ENCODE results near the gene RBFOX2.

The RBFOX2 gene

GRCh38 chr22:35862697-35863096 is 165.9 kb downstream of the RBFOX2 start:
- DNase-seq (ENCODE audit: low read depth), result no peak
- no peak for TF ChIP-seq CTCF (conservative IDR thresholded peaks at IDR 0.05; ENCODE audit: control insufficient read depth, insufficient read depth, low read depth, low read length)
- H3K4me3 ChIP-seq (ENCODE audit: control insufficient read depth, low read depth, low read length), result no peak overlapping the region

DNA sequence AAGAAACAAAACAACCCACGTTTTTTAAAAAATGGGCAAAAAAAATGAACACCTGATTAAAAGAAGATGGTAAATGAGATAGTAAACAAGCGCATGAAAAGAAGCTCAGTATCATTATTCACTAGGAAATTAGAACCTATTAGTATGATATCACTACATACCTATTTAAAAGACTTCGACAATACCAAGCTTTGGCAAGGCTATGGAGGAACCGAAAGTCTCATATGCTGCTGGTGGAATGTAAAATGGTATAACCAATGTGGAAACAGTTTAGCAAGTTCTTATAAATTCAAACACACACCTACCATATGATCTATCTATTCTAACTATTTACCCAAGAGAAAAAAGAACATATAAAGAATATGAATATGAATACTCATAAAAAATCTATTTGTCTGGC is 167.2 kb downstream of the RBFOX2 start:
- DNase-seq (ENCODE audit: low read depth), result no peak
- H3K4me3 ChIP-seq (ENCODE audit: control insufficient read depth, low read depth, low read length), result no peak overlapping the region
- no peak for TF ChIP-seq CTCF (conservative IDR thresholded peaks at IDR 0.05; ENCODE audit: control insufficient read depth, insufficient read depth, low read depth, low read length)

DNA sequence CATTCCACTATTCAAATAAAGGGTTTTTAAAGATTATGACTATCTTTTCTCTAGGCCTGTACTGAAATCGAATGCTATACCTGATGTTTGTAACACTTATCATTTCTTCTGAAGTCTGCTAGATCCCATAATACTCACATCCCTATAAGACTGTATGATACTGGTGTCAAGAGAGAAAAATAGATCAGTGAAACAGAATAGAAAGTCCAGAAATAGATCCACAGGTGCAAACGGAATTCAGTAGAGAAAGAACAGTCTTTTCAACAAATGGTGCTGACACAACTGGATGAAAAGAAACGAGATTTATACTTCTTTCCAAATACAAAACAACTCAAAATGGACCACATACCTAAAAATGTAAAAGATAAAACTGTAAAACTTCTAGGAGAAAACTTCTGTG is 167.8 kb downstream of the RBFOX2 start:
- no peak overlapping the region for H3K4me3 ChIP-seq (ENCODE audit: control insufficient read depth, low read depth, low read length)
- no peak for DNase-seq (ENCODE audit: low read depth)
- no peak for TF ChIP-seq CTCF (conservative IDR thresholded peaks at IDR 0.05; ENCODE audit: control insufficient read depth, insufficient read depth, low read depth, low read length)

DNA sequence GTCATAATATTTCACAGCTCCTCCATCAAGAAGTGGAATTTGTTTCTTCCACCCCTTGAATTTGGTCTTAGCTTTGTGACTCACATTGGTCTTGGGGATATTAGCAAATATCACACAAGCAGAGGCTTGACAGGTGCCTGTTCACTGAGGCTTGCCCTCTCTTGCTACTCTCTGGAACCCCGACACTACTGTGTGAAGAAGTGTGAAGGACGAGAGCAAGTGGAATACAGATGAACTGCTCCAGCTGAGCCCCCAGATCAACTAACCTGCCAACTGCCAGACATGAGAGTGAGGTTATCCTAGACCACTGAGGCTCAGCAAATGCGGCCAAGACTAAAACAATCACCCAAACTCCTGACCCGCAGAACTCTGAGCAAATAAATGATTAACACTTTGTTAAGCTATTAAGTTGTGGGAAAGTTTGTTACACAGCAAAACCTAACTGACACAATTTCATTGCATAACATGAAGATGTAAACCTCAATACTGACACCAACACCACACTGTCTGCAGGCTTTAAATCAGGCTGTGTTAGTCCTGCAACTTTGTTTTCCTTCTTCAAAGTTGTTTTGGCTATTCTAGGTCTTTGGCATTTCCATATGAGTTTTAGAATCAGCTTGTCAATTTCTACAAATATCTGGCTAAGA is 168.4 kb downstream of the RBFOX2 start:
- no peak overlapping the region for H3K4me3 ChIP-seq (ENCODE audit: control insufficient read depth, low read depth, low read length)
- no peak for TF ChIP-seq CTCF (conservative IDR thresholded peaks at IDR 0.05; ENCODE audit: control insufficient read depth, insufficient read depth, low read depth, low read length)
- DNase-seq (ENCODE audit: low read depth), result no peak

DNA sequence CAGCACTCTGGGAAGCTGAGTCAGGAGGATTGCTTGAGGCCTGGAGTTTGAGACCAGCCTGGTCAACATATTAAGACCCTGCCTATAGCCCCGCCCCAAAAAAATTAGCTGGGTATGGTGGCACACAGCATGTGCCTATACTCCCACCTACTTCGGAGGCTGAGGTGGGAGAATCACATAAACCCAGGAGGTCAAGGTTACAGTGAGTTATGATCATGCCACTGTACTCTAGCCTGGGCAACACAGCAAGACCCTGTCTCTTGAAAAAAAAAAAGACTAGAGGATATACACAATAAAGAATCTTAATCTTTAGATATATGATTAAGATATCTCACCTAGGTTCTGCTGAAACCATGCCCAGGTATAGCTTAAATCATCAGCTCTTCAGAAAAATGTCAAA is 174.3 kb downstream of the RBFOX2 start:
- no peak for TF ChIP-seq CTCF (conservative IDR thresholded peaks at IDR 0.05; ENCODE audit: control insufficient read depth, insufficient read depth, low read depth, low read length)
- no peak overlapping the region for H3K4me3 ChIP-seq (ENCODE audit: control insufficient read depth, low read depth, low read length)
- DNase-seq (ENCODE audit: low read depth), result no peak

- no peak for TF ChIP-seq CTCF (conservative IDR thresholded peaks at IDR 0.05; ENCODE audit: control insufficient read depth, insufficient read depth, low read depth, low read length)
Observed at GRCh38 chr22:35852076-35852475, 176.5 kb downstream of the RBFOX2 start.

GRCh38 chr22:35850831-35851230 is 177.8 kb downstream of the RBFOX2 start:
- TF ChIP-seq CTCF (conservative IDR thresholded peaks at IDR 0.05; ENCODE audit: control insufficient read depth, insufficient read depth, low read depth, low read length), result no peak
- DNase-seq (ENCODE audit: low read depth), result no peak
- H3K4me3 ChIP-seq (ENCODE audit: control insufficient read depth, low read depth, low read length), result no peak overlapping the region

More at GRCh38 chr22:35852076-35852475, 176.5 kb downstream of the RBFOX2 start:
- H3K4me3 ChIP-seq (ENCODE audit: control insufficient read depth, low read depth, low read length), result no peak overlapping the region
- no peak for DNase-seq (ENCODE audit: low read depth)
